Upper lobe of left lung (tissue), 6 donors: Measurements from ENCODE around the gene KIF14. TPM values are rescaled to one million over a fixed set of nuclear protein-coding genes. Genes with fewer than 3 reads are reported as not detected.

Source experiments
- ATAC-seq, 2 donors: fragments of 200-7000 bp; cut with Tn5 transposase; one replicate each; pipeline ENCODE4 v1.9.1; 2022; ENCODE audit warnings: mild to moderate bottlenecking in 2 of 2, moderate library complexity in 2 of 2; ENCODE audit not compliant: low FRiP score in 2 of 2
- DNase-seq, 2 donors: peaks; one replicate each; pipeline ENCODE4 v3.0.0-alpha.2; 2019 to 2020
- H3K27ac ChIP-seq, 4 donors: fragments of 200-600 bp; sonication (generic); one replicate each; pipeline ENCODE4 v1.5.1; 2016 to 2019
- H3K27me3 ChIP-seq, 4 donors: fragments of 200-600 bp; sonication (generic); one replicate each; pipeline ENCODE4 v1.5.1; 2017 to 2019
- H3K36me3 ChIP-seq, 4 donors: fragments of 200-600 bp; sonication (generic); one replicate each; pipeline ENCODE4 v1.5.1; 2016 to 2019
- H3K4me1 ChIP-seq, 4 donors: fragments of 200-600 bp; sonication (generic); one replicate each; pipeline ENCODE4 v1.5.1; 2018 to 2019
- H3K4me3 ChIP-seq, 4 donors: fragments of 200-600 bp; sonication (generic); one replicate each; pipeline ENCODE4 v1.5.1; 2017 to 2019; ENCODE audit warnings: mild to moderate bottlenecking in 2 of 4, moderate library complexity in 1 of 4
- H3K9me3 ChIP-seq, 4 donors: fragments of 200-600 bp; sonication (generic); one replicate each; pipeline ENCODE4 v1.5.1; 2018 to 2019
- CTCF ChIP-seq, 6 experiments: fragments of 450-650 bp in 4 of 6; fragments of 200-600 bp in 2 of 6; sonication (generic) in 2 of 6; IDR thresholded peaks; one replicate each; pipeline ENCODE4 v1.5.1; 2016 to 2019; ENCODE audit warnings: antibody characterized with exemption in 6 of 6
- EP300 ChIP-seq, 4 donors: sonication (generic); formaldehyde crosslinking; IDR thresholded peaks; one replicate each; pipeline ENCODE4 v1.5.1; 2017; ENCODE audit warnings: antibody characterized with exemption in 4 of 4, control low read depth in 2 of 4
- POLR2A ChIP-seq, 4 donors: fragments of 450-650 bp; IDR thresholded peaks; one replicate each; pipeline ENCODE4 v1.5.1; 2016 to 2017; ENCODE audit warnings: antibody characterized with exemption in 4 of 4, mild to moderate bottlenecking in 2 of 4
- POLR2AphosphoS5 ChIP-seq, 2 donors: sonication (generic); formaldehyde crosslinking; IDR thresholded peaks; one replicate each; pipeline ENCODE4 v1.5.1; 2017; ENCODE audit warnings: antibody characterized with exemption in 2 of 2
- WGBS, 2 donors: methylation state at CpG; one replicate each; pipeline ENCODE4 v1.1.5; 2017 to 2018; 5-methylcytosine and 5-hydroxymethylcytosine counted together
- total RNA-seq, 6 donors: library from RNA; depleted of rRNA in 4 of 6; stranded (reverse); fragments of >200 nt in 4 of 6; gene quantifications; one replicate each; pipeline versions ENCODE4 v1.1.0 to v1.2.1, GENCODE V29; 2016 to 2021
- donor health status: DM: no; HTN: no; CAD: no; lungs with moderate emphysema.
- donor health status: DM: no; HTN: yes; CAD: no; lungs with severe emphysema.

KIF14 gene
- total RNA-seq, 6 donors from 2014 or later: 0.20 to 1.0 (median 0.70) TPM

GRCh38 chr1:200602632-200603031 is 17.9 kb downstream of the KIF14 start:
- Histone ChIP-seq H3K4me3 (no peak overlapping the region), H3K27ac (no peak overlapping the region), H3K9me3 (no peaks in the 10 kb centered on the region), H3K4me1 (no peaks in the 10 kb centered on the region), H3K36me3 (no peaks in the 10 kb centered on the region), H3K27me3 (no peaks in the 10 kb centered on the region)
- DNase-seq (no peak), ATAC-seq (no peak)
- TF ChIP-seq EP300 (IDR thresholded peaks at IDR 0.05) (no peak), POLR2A (IDR thresholded peaks at IDR 0.05) (no peak), CTCF (IDR thresholded peaks at IDR 0.05) (no peak), POLR2AphosphoS5 (IDR thresholded peaks at IDR 0.05) (no peak)
- WGBS, 2 donors: 83 to 98% methylated on average over 1 of the region's 1 CpG

- Histone ChIP-seq H3K9me3 (no peaks in the 10 kb centered on the region), H3K27ac (peak overlapping the region in 2 of 4 donors; percentile 53 to 57), H3K4me3 (no peak overlapping the region), H3K4me1 (no peaks in the 10 kb centered on the region), H3K36me3 (no peaks in the 10 kb centered on the region), H3K27me3 (no peaks in the 10 kb centered on the region)
- DNase-seq (no peak), ATAC-seq (peak in 1 of 2 donors; percentile 47)
- WGBS, 2 donors: 76 to 81% methylated on average over 1 of the region's 1 CpG
- TF ChIP-seq CTCF (IDR thresholded peaks at IDR 0.05) (no peak), POLR2AphosphoS5 (IDR thresholded peaks at IDR 0.05) (no peak), EP300 (IDR thresholded peaks at IDR 0.05) (no peak), POLR2A (IDR thresholded peaks at IDR 0.05) (no peak)
Measured at GRCh38 chr1:200590001-200590400, 30.6 kb downstream of the KIF14 start.

GRCh38 chr1:200588698-200589097 is 31.9 kb downstream of the KIF14 start:
- no peaks in the 10 kb centered on the region for H3K36me3 ChIP-seq
- H3K4me3 ChIP-seq: no peak overlapping the region
- peak overlapping the region; percentile 15 to 60 (median 44) for H3K27ac ChIP-seq
- DNase-seq (peak in 1 of 2 donors; percentile 36), ATAC-seq (peak; percentile 71 to 78)
- H3K9me3 ChIP-seq: no peaks in the 10 kb centered on the region
- no peaks in the 10 kb centered on the region for H3K4me1 ChIP-seq
- TF ChIP-seq POLR2AphosphoS5 (IDR thresholded peaks at IDR 0.05): peak in 1 of 2 donors; percentile 19
- TF ChIP-seq POLR2A (IDR thresholded peaks at IDR 0.05): no peak
- TF ChIP-seq CTCF (IDR thresholded peaks at IDR 0.05): no peak
- TF ChIP-seq EP300 (IDR thresholded peaks at IDR 0.05): no peak
- H3K27me3 ChIP-seq: no peaks in the 10 kb centered on the region

- 81 to 89% methylated on average over 1 of the region's 1 CpG for WGBS, 2 donors
- TF ChIP-seq EP300 (IDR thresholded peaks at IDR 0.05) (no peak), CTCF (IDR thresholded peaks at IDR 0.05) (no peak), POLR2A (IDR thresholded peaks at IDR 0.05) (no peak), POLR2AphosphoS5 (IDR thresholded peaks at IDR 0.05) (no peak)
- no peak overlapping the region for H3K4me3 ChIP-seq
- H3K27ac ChIP-seq: no peak overlapping the region
- no peaks in the 10 kb centered on the region for H3K4me1 ChIP-seq
- H3K9me3 ChIP-seq: no peaks in the 10 kb centered on the region
- H3K27me3 ChIP-seq: no peaks in the 10 kb centered on the region
- H3K36me3 ChIP-seq: no peaks in the 10 kb centered on the region
- no peak for ATAC-seq
- no peak for DNase-seq
Measured at GRCh38 chr1:200564319-200564718, 56.2 kb downstream of the KIF14 start.

- Histone ChIP-seq H3K36me3 (no peaks in the 10 kb centered on the region), H3K27me3 (no peaks in the 10 kb centered on the region), H3K4me1 (no peaks in the 10 kb centered on the region), H3K4me3 (no peak overlapping the region), H3K27ac (no peak overlapping the region), H3K9me3 (no peaks in the 10 kb centered on the region)
- ATAC-seq: no peak
- 28 to 41% methylated on average over 1 of the region's 1 CpG for WGBS, 2 donors
- TF ChIP-seq POLR2A (IDR thresholded peaks at IDR 0.05) (no peak), CTCF (IDR thresholded peaks at IDR 0.05) (no peak), EP300 (IDR thresholded peaks at IDR 0.05) (no peak), POLR2AphosphoS5 (IDR thresholded peaks at IDR 0.05) (no peak)
- DNase-seq: no peak
Measured at GRCh38 chr1:200561856-200562214, 58.7 kb downstream of the KIF14 start.
